KMS-11 (cell line): ENCODE results near the gene POU3F2.

Experiments
- H2AFZ ChIP-seq: fragments of 200-600 bp; sonication (generic); 2 replicates; pipeline ENCODE4 v1.6.1; 2016; ENCODE audit warnings: antibody characterized with exemption, mixed run types, low read depth
- H3K27ac ChIP-seq: fragments of 200-600 bp; sonication (generic); 2 replicates; pipeline ENCODE4 v1.6.1; 2016; ENCODE audit warnings: mild to moderate bottlenecking, mixed run types
- H3K27me3 ChIP-seq: fragments of 200-600 bp; sonication (generic); 2 replicates; pipeline ENCODE4 v1.6.1; 2017; ENCODE audit warnings: mild to moderate bottlenecking, low read depth, mixed run types, moderate library complexity; ENCODE audit not compliant: insufficient read depth
- H3K36me3 ChIP-seq: fragments of 200-600 bp; sonication (generic); 2 replicates; pipeline ENCODE4 v1.6.1; 2017; ENCODE audit warnings: mild to moderate bottlenecking, mixed run types; ENCODE audit not compliant: insufficient read depth
- H3K4me1 ChIP-seq: fragments of 200-600 bp; sonication (generic); 2 replicates; pipeline ENCODE4 v1.6.1; 2016; ENCODE audit warnings: mild to moderate bottlenecking, low read depth, mixed run types; ENCODE audit not compliant: poor library complexity, severe bottlenecking
- H3K4me2 ChIP-seq: fragments of 200-600 bp; sonication (generic); 2 replicates; pipeline ENCODE4 v1.7.0; 2016; ENCODE audit warnings: mild to moderate bottlenecking, mixed run types
- H3K4me3 ChIP-seq: fragments of 200-600 bp; sonication (generic); IDR thresholded peaks from 2 replicates; pipeline ENCODE4 v1.6.1; 2017; ENCODE audit warnings: low read depth, low read length, mixed read lengths; ENCODE audit not compliant: insufficient read depth
- H3K79me2 ChIP-seq: fragments of 200-600 bp; sonication (generic); 2 replicates; pipeline ENCODE4 v1.6.1; 2016; ENCODE audit warnings: low read depth, mixed run types; ENCODE audit not compliant: insufficient read depth
- H3K9ac ChIP-seq: fragments of 200-600 bp; sonication (generic); 2 replicates; pipeline ENCODE4 v1.6.1; 2016; ENCODE audit warnings: mild to moderate bottlenecking, mixed run types
- H4K20me1 ChIP-seq: fragments of 200-600 bp; sonication (generic); 2 replicates; pipeline ENCODE4 v1.6.1; 2016; ENCODE audit warnings: mild to moderate bottlenecking, mixed run types; ENCODE audit not compliant: insufficient read depth
- CTCF ChIP-seq: fragments of 200-600 bp; sonication (generic); conservative IDR thresholded peaks from 2 replicates; pipeline ENCODE4 v1.6.1; 2017; ENCODE audit warnings: low read depth, mild to moderate bottlenecking, antibody characterized with exemption, low read length, moderate library complexity, mixed read lengths

Gene POU3F2

DNA sequence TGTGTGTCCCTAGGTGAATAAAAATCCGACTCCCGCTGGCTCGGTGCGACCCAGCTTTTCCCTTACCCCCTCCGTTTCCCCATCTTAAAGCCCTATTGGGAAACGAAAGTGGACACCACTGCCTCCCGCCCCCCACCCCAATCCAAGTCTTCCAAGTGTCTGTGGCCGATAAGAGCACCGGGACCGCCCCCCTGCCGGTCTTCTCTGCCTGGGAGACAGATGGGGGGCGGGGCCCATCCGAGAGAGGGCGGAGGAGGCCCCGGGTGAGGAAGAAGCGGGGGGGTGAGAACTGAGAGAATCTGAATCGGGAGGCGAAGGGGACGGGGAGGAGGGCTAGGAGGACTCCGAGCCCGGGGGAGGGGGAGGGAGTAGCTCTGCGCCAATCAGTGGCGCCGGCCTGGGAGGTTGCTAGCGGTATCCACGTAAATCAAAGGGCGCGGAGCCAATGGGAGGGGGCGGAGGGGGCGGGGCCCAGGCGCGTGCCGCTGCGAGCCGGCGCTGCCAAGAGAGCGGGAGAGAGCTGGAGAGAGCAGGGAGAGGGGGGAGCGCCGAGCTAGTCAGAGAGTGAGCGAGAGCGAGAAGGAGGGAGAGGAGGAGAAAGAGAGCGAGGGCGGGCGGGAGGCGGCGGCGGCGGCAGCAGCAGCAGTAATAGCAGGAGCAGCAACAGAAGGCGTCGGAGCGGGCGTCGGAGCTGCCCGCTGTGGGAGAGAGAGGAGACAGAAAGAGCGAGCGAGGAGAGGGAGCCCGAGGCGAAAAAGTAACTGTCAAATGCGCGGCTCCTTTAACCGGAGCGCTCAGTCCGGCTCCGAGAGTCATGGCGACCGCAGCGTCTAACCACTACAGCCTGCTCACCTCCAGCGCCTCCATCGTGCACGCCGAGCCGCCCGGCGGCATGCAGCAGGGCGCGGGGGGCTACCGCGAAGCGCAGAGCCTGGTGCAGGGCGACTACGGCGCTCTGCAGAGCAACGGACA lies at the start of gene POU3F2:
Gene POU3F2, plus strand, starts transcription at position 515 of the 972 bp plus-strand sequence. Its CDS starts 300 bp downstream, at position 815.
- peak within 1 kb of the TSS; percentile 43 for H3K27ac ChIP-seq
- H3K79me2 ChIP-seq: peaks cover 30% of the 10 kb centered on the region; the same call in 1 of the 2 replicates
- H3K4me1 ChIP-seq: peaks cover 19% of the 10 kb centered on the region
- H3K4me3 ChIP-seq: no peak within 1 kb of the TSS
- H3K4me2 ChIP-seq: peak within 1 kb of the TSS; percentile 93
- TF ChIP-seq CTCF: no peak
- peak within 1 kb of the TSS; percentile 61; the same call in 1 of the 2 replicates for H3K9ac ChIP-seq
- H2AFZ ChIP-seq: peak within 1 kb of the TSS; percentile 69
- H3K27me3 ChIP-seq: no peaks in the 10 kb centered on the region
- H3K36me3 ChIP-seq: no peaks in the 10 kb centered on the region
- H4K20me1 ChIP-seq: no peaks in the 10 kb centered on the region

GRCh38 chr6:98787435-98787834 lies 46.9 kb upstream of the POU3F2 start:
- Histone ChIP-seq H4K20me1 (no peaks in the 10 kb centered on the region), H3K4me3 (no peak overlapping the region), H3K4me2 (no peak overlapping the region), H3K79me2 (no peaks in the 10 kb centered on the region), H3K4me1 (peaks cover 11% of the 10 kb centered on the region), H2AFZ (no peak overlapping the region), H3K36me3 (no peaks in the 10 kb centered on the region), H3K27me3 (no peaks in the 10 kb centered on the region), H3K9ac (no peak overlapping the region), H3K27ac (no peak overlapping the region)
- no peak for TF ChIP-seq CTCF

GRCh38 chr6:98787961-98788360 lies 46.4 kb upstream of the POU3F2 start:
- no peak overlapping the region for H3K4me3 ChIP-seq
- H3K27me3 ChIP-seq: no peaks in the 10 kb centered on the region
- no peaks in the 10 kb centered on the region for H3K36me3 ChIP-seq
- H3K79me2 ChIP-seq: no peaks in the 10 kb centered on the region
- no peak overlapping the region for H3K4me2 ChIP-seq
- no peak for TF ChIP-seq CTCF
- peaks cover 6% of the 10 kb centered on the region for H3K4me1 ChIP-seq
- H2AFZ ChIP-seq: no peak overlapping the region
- H4K20me1 ChIP-seq: no peaks in the 10 kb centered on the region
- no peak overlapping the region for H3K9ac ChIP-seq
- no peak overlapping the region for H3K27ac ChIP-seq

- TF ChIP-seq CTCF: no peak
- no peak overlapping the region for H2AFZ ChIP-seq
Observed at GRCh38 chr6:98794307-98794842, 40.0 kb upstream of the POU3F2 start.

More at GRCh38 chr6:98794307-98794842, 40.0 kb upstream of the POU3F2 start:
- no peak overlapping the region for H3K4me3 ChIP-seq
- no peak overlapping the region for H3K4me2 ChIP-seq
- H3K27me3 ChIP-seq: no peaks in the 10 kb centered on the region
- H3K36me3 ChIP-seq: no peaks in the 10 kb centered on the region
- H3K4me1 ChIP-seq: no peaks in the 10 kb centered on the region
- no peaks in the 10 kb centered on the region for H4K20me1 ChIP-seq
- H3K9ac ChIP-seq: no peak overlapping the region
- no peaks in the 10 kb centered on the region for H3K79me2 ChIP-seq
- no peak overlapping the region for H3K27ac ChIP-seq
